HG03565 (cell line): ENCODE results near the gene PLVAP.

Experiments used
- ATAC-seq: cut with Tn5 transposase; IDR thresholded peaks from one replicate; pipeline ENCODE4 v1.9.1; 2021; ENCODE audit warnings: mild to moderate bottlenecking, moderate library complexity; ENCODE audit not compliant: unreplicated experiment

The PLVAP gene

GRCh38 chr19:17324357-17325114 lies 52.6 kb downstream of the PLVAP start:
- ATAC-seq, result no peak

GRCh38 chr19:17323964-17324332 lies 53.2 kb downstream of the PLVAP start:
- no peak for ATAC-seq

GRCh38 chr19:17323300-17323963 lies 53.7 kb downstream of the PLVAP start:
- ATAC-seq, result no peak

- no peak for ATAC-seq
Observed at GRCh38 chr19:17322854-17323253, 54.3 kb downstream of the PLVAP start.

GRCh38 chr19:17321655-17322489 lies 55.3 kb downstream of the PLVAP start:
- no peak for ATAC-seq

GRCh38 chr19:17320435-17320834 lies 56.7 kb downstream of the PLVAP start:
- ATAC-seq, result no peak

GRCh38 chr19:17319473-17320238 lies 57.5 kb downstream of the PLVAP start:
- no peak for ATAC-seq

GRCh38 chr19:17318966-17319365 lies 58.2 kb downstream of the PLVAP start:
- ATAC-seq, result no peak

GRCh38 chr19:17314007-17314593 lies 63.0 kb downstream of the PLVAP start:
- ATAC-seq, result no peak

- ATAC-seq, result no peak
Observed at GRCh38 chr19:17312189-17313113, 64.7 kb downstream of the PLVAP start.

GRCh38 chr19:17311455-17312188 lies 65.5 kb downstream of the PLVAP start:
- ATAC-seq, result no peak

- no peak for ATAC-seq
Observed at GRCh38 chr19:17309965-17310461, 67.1 kb downstream of the PLVAP start.

- peak; percentile 39 for ATAC-seq
Observed at GRCh38 chr19:17309198-17309964, 67.8 kb downstream of the PLVAP start, which contains the start of gene DDA1. DDA1 (plus strand) TSS chr19:17309563; CDS start chr19:17309655, 92 bp downstream.

- no peak for ATAC-seq
Observed at GRCh38 chr19:17307876-17308377, 69.2 kb downstream of the PLVAP start.

GRCh38 chr19:17306285-17306714 lies 70.8 kb downstream of the PLVAP start:
- no peak for ATAC-seq

GRCh38 chr19:17305517-17306284 lies 71.4 kb downstream of the PLVAP start, which contains the start of gene MRPL34:
MRPL34 (plus strand) TSS chr19:17305872; CDS start chr19:17305893, 21 bp downstream.
- ATAC-seq, result peak; percentile 66

GRCh38 chr19:17305216-17305516 lies 72.0 kb downstream of the PLVAP start:
- no peak for ATAC-seq
